GM19099 (cell line): Measurements from ENCODE around the gene FAM98C.

Experiments used
- POLR2A ChIP-seq: IDR thresholded peaks from 3 replicates; pipeline ENCODE4 v1.6.1; 2011; ENCODE audit warnings: low read depth; ENCODE audit not compliant: insufficient read length; ENCODE audit errors: extremely low read depth

FAM98C gene

GRCh38 chr19:38374332-38375097 is 28.4 kb upstream of the FAM98C start, which contains the start of gene PSMD8:
TSS of gene PSMD8 (plus strand) at chr19:38374571. CDS start at chr19:38374602, 31 bp downstream.
- peak; percentile 98 for TF ChIP-seq POLR2A

GRCh38 chr19:38375098-38375493 is 27.8 kb upstream of the FAM98C start:
- no peak for TF ChIP-seq POLR2A

- no peak for TF ChIP-seq POLR2A
Measured at GRCh38 chr19:38375748-38376147, 27.1 kb upstream of the FAM98C start.

GRCh38 chr19:38376576-38376975 is 26.3 kb upstream of the FAM98C start:
- TF ChIP-seq POLR2A, result no peak

DNA sequence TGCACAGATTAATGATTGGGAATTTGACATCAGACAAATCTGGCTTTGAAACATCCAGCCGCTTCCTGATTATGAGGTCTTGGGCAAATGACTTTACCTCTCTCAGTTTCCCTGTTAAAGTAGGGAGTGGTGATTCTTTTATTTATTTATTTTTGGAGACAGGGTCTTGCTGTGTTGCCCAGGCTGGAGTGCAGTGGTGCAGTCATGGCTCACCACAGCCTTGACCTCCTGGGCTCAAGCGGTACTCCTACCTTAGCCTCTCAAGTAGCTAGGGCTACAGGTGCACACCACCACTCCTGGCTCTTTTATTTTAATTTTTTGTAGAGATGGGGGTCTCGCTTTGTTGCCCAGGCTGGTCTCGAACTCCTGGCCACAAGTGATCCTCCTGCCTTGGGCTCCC is 25.8 kb upstream of the FAM98C start:
- no peak for TF ChIP-seq POLR2A

DNA sequence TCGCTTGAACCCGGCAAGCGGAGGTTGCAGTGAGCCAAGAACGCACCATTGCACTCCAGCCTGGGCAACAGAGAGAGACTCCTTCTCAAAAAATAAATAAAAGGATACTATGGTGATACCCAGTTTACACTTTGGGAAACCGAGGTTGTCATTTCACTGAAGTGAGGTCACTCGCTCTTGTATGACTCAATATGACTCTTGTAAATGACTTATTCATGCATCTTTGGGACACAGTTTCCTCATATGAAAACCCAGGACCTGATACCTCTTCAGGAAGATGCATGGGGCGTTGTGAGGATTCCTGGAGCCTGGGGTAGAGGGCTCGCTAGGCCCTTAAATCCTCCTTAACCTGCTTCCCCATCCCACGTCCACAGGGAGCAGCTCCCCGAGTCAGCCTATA is 24.0 kb upstream of the FAM98C start:
- no peak for TF ChIP-seq POLR2A

GRCh38 chr19:38381138-38381537 is 21.8 kb upstream of the FAM98C start:
- no peak for TF ChIP-seq POLR2A

DNA sequence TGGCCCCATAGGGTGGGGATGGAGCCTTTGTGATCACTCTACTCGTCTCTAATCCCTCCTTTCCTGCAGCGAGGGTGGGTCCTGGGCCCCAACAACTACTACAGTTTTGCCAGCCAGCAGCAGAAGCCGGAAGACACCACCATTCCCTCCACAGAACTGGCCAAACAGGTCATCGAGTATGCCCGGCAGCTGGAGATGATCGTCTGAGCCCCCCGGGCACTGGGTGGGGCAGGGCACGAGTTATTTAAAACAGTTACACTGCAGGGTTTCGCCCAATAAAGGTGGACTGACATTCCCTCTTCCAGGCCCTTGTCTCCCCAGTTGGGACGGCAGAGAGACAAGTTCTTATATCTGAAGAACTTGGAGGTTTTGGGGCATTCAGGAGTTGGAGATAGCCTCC is 19.7 kb upstream of the FAM98C start:
- TF ChIP-seq POLR2A, result no peak

DNA sequence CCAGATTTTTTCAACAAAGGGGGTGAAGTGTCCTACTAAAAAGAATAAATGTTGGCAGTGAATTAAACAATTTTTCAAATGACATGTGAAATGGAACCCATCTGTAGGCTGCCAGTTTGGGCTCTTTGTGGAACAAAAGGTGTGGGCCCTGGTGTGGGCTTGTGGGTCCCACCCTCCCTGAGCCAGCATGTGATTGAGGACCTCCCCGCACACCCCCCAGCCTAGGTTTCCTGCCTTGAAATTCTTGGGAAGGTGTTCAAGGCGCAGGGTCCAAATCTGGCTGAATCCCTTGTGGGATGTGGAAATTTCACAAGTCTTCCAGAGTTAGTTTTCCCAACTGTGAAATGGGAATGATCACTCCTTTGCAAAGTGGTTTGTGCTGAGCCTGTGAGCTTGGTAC is 19.1 kb upstream of the FAM98C start:
- no peak for TF ChIP-seq POLR2A

GRCh38 chr19:38384209-38385027 is 18.5 kb upstream of the FAM98C start:
- TF ChIP-seq POLR2A, result no peak

- TF ChIP-seq POLR2A, result no peak
Measured at GRCh38 chr19:38385057-38385803, 17.7 kb upstream of the FAM98C start.

DNA sequence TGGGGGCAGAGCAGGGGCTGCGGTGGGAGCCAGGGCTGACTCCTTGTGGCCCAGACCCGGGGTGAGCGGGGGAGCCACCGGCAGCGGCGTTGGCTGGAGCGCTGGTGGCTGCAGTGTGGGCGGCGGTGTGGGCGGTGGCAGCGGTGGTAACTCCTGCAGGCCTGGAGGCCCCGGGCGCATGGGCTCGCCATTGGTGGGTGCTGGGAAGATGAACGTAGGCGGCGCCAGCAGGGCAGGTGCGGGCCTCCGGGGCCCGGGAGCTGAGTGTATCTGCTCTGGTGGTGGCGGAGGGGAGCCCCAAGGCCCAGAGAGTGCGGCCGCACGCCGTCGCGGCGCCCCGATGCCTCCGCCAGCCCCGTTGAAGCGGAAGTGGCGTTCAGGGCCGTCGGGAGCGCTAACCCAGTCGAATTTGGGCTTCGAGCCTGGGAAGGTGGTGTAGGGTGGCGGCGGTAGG is 17.1 kb upstream of the FAM98C start:
- no peak for TF ChIP-seq POLR2A

DNA sequence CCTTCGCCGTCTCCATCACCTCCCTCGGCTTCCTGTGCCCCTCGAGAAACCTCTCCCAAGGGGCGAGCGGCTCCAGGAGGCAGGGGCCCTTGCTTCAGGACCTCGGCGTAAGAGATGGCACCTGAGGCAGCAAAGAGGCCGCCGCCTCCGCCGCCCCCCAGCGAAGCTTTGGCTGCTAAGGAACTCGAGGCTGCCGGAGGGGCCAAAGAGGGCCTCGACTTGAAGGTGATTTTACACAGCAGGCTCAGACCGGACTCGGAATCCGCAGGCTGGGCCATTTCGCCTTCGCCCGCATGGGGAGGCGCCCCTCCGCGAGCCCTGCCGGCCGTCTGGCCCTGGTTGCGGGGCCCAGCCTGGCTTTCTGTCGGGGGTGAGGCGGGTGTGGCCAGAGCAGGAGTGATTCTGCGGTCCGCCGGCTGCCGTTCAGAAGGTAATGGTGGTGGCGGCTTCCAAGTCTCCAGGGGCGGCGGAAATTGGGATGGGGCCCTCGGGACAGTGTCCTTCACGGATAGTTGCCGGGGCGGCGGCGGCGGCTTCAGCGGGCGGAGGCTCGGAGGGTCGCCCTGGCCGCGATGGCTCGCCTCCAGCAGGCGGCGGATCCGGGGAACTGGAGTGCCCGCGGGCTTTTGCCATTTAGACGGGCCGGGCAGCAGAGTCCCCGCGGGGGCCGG is 16.5 kb upstream of the FAM98C start:
- TF ChIP-seq POLR2A, result no peak

- no peak for TF ChIP-seq POLR2A
Measured at GRCh38 chr19:38386971-38387549, 15.8 kb upstream of the FAM98C start.

GRCh38 chr19:38387550-38388348 is 15.1 kb upstream of the FAM98C start, which contains the start of gene GGN:
TSS of gene GGN (minus strand) at chr19:38388034. CDS start at chr19:38387261, 773 bp downstream.
- no peak for TF ChIP-seq POLR2A
